ENCODE data around the gene ARL6IP5.

The ARL6IP5 gene, protein sequence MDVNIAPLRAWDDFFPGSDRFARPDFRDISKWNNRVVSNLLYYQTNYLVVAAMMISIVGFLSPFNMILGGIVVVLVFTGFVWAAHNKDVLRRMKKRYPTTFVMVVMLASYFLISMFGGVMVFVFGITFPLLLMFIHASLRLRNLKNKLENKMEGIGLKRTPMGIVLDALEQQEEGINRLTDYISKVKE
- 141 to 189 reads per million in 2 donors for total RNA-seq

- peak; percentile 76 for DNase-seq
Observed at GRCh38 chr3:69084326-69085167, at the start of gene ARL6IP5. Gene ARL6IP5, plus strand, starts transcription at chr3:69084937. Its CDS starts 111 bp downstream, at chr3:69085048.

GRCh38 chr3:69044608-69045007, 40.1 kb upstream of the ARL6IP5 start:
- no peak for DNase-seq

DNA sequence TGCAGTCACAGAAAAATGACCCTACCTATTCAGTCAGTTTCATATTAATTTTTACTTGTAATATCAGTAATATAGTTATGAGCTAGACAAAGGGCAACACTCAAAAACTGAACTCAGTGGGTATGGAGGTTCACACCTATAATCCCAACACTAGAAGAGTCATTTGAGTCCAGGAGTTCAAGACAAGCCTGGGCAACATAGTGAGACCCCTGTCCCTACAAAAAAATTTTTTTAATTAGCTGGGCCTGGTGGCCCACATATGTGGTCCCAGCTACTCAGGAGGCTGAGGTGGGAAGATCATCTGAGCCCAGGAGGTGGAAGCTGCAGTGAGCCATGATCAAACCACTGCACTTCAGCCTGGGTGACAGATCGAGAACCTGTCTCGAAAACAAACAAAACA, 35.7 kb upstream of the ARL6IP5 start:
- no peak for DNase-seq

DNA sequence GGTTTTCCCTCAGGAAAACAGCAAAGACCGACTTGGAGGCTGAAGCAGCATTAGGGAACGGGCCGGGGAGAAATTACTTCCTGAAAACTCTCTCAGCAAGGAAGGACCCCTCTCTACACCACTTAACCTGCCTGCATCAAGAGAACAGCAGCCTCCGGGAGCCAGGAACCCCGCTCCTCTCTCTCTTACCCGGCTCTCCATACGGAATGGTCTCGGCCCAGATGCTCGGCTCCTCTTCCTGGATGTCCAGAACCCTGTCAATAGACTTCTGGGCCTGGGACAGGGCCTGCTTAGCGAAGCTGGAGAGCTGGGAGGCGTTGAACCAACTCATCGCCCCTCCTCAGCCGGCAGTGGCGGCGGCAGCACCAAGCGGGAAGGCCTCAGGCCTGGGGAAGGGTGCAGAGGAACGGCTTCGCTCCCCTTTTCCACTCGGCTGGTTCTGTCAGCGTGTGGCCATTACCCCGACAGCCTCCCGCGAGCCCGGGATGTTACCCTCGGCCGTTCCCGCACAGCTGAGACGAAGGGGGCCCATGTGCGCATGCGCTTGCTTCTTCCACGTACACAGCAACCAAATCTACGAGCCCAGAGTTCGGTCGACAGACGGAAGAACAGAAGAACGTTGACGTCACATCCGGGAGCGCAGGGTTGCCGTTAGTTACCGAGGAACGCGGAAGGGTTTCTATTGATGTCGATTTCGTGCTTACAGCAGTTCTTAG, 32.8 kb upstream of the ARL6IP5 start, which contains the start of gene TMF1:
TSS of gene TMF1 (minus strand) at position 578 of the 716 bp plus-strand sequence. CDS start at position 331, 247 bp downstream.
- no peak for DNase-seq

GRCh38 chr3:69052472-69052898, 32.3 kb upstream of the ARL6IP5 start:
- no peak for DNase-seq

GRCh38 chr3:69058180-69058946, 26.4 kb upstream of the ARL6IP5 start:
- no peak for DNase-seq

DNA sequence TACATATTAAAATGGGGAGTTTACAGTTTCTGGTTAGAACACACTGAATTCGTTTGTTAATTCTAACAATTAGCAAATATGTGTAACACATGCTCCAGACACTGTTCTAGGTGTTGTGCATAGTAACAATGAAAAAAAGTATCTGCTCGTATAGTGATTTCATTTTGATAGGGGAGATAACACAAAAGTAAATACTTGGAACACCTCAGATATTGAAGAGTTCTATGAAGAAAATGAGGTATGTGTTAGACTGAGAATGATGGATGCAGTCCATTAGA, 25.9 kb upstream of the ARL6IP5 start:
- DNase-seq = no peak

DNA sequence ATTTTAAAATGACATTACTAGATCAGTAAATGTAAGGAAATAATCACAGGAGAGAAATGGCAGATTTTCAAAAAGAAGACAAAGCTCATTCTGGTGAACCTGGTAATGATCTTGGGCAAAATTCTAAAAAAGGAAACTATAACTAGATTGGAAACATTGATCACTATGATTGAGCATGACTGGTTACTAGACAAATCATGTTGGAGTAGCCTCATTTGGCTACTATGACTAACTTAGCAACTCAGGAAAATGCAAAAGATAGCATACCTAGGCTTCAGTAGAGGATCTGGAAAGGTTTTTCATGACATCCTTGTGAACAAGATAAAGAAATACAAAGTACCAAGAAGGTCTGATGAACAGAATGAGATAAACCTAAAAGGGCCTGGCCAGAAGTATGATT, 25.0 kb upstream of the ARL6IP5 start:
- DNase-seq = no peak

DNA sequence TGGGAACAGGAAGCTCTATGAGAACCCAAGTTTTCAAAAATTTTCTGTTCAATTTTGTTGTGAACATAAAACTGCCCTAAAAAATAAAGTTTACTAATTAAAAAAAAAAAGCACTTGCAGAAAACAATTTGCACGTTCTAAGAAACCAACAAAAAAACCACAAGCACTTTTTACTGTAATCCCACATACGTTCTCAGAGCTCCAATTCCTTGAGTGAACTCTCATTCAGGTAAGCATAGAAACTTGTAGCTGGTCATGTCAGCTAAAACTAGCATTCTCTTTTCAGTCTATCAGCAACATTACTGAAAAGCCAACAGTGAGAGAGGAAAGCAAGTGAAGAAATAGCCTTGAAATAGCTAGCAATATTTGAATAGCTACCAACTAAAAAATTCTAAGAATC, 21.1 kb upstream of the ARL6IP5 start:
- DNase-seq = no peak

DNA sequence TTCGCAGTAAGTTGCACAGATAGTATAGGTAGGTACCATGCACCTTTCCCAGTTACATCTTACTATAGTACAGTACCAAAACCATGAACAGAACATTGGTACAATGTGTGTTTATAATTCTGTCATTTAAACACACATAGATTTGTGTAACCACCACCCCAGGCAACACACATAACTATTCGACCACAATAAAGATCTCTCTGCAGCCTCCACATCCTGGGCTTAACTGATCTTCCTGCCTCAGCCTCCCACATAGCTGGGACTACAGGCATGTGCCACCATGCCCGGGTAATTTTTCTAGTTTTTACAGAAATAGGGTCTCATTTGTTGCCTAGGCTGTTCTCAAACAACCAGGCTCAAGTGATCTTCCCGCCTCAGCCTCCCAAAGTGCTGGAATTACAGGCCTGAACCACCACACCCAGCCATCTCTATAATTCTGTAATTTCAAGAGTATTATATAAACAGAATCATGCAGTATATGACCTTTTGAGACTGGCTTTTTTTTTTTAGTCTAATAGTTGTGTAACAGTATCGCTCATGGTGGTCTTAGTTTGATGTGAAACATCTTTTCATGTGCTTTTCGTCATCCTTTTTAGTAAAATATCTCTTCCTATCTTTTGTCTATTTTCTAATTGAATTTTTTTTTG, 19.3 kb upstream of the ARL6IP5 start:
- no peak for DNase-seq

DNA sequence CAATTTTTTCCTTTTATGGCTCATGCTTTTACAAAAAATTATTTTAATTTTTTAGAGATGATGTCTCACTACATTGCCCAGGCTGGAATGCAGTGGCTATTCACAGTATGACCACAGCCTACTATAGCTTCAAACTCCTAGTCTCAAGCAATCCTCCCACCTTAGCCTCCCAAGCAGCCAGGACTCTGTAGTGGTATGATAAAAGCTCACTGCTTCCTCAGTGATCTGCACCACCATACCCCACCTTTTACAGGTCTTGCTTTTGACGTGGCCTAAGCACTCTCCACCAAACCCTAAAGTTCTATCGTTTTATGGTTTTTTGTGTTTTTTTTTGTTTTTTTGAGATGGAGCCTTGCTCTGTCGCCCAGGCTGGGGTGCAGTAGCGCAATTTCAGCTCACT, 18.6 kb upstream of the ARL6IP5 start:
- DNase-seq = no peak

GRCh38 chr3:69072928-69073327, 11.8 kb upstream of the ARL6IP5 start:
- DNase-seq = no peak

DNA sequence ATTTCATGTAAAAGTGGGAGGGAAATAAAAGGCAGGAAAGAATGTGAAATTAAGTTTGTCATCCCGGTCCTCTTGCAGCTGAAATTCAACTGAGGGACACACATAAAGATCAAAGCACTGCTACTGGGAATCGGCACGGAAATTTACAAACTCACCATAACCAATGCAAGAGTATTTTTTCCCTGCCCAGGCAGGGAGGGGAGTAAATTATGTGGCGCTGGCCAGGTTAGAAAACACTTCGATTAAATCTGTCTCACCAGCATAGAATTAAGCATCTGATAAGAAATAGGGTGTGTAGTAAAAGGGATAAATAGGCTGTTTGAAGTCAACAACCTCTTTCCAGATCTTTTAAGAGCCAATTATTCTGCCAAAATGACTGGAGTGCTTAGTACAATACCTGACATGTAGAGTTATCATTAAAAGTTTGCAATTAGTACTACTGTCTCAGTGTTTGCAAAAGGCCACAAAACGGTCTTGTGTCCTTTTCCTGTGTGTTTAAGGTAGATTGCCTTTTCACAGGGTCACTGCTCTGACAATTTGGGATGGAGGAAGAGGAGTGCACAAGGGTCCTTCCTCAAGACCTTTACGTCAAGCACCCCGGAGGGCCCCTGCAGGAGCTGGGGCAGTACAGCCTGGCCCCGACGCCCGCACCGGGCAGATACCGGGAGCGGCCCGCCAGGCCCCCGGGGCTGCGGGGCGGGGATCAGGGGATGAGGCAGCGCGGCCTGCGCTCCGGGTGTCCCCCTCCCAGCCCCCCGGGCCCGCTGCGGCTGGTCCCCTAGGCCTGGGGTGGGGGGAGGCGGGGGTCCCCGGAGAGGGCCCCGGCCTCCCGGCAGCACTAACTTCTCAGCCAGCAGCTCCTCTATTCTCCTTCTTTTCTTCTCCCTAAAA, 5.2 kb upstream of the ARL6IP5 start:
- DNase-seq = peak; percentile 21

- peak; percentile 84 for DNase-seq
Observed at GRCh38 chr3:69080233-69080920, 4.4 kb upstream of the ARL6IP5 start, which contains the start of gene UBA3. Gene UBA3, minus strand, starts transcription at chr3:69080365. Its CDS starts 12 bp downstream, at chr3:69080353.

- DNase-seq = no peak
Observed at GRCh38 chr3:69081583-69082262, 3.0 kb upstream of the ARL6IP5 start.

GRCh38 chr3:69082361-69082760, 2.4 kb upstream of the ARL6IP5 start:
- no peak for DNase-seq

GRCh38 chr3:69082805-69083204, 1.9 kb upstream of the ARL6IP5 start:
- DNase-seq = no peak

DNA sequence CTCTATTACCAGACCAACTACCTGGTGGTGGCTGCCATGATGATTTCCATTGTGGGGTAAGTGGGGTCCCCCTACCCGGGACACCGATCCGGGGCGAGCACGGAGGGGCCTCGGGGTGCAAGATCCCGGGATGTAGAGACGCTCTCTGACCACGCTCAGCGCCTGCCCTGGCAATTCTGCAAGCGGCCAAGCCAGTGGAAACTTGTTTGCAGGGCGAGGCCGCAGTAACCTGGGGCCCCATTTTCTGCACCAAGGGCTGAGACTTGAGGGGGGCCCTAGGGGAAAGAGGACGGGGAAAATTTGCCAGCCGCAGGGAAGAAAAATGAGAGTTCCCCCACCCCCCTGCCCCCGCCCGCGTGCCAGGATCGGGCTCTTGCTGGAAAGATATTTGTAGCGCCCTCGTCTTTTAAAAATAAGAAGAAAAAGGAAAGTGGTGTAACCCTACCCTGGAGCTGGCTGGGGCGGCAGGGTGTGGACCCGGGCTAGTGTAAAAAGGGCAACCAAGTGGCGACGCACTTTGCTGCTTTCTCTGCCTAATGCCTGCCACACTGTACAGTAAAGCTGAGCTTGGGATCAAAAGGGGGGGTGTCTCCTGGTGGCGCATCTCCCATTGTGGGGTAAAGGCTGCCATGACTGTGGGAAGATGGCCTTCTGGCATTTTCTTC, 563 bp downstream of the ARL6IP5 start:
- peak; percentile 21 for DNase-seq

All from activated gamma-delta T cell (primary cell).